Chondrocyte (in vitro differentiated cells): ENCODE measurements around the gene PHF23. TPM values are rescaled to one million over a fixed set of nuclear protein-coding genes. Genes with fewer than 3 reads are reported as not detected.

Experiments used
- DNase-seq: peaks from one replicate; pipeline ENCODE4 v3.0.0; 2021; ENCODE audit warnings: mixed read lengths, low spot score
- H3K27ac Mint-ChIP-seq: one replicate; pipeline ENCODE4 v1.8.0; 2021; ENCODE audit warnings: mild to moderate bottlenecking, moderate library complexity, mixed read lengths; ENCODE audit not compliant: unreplicated experiment
- H3K27me3 Mint-ChIP-seq: 2 replicates; pipeline ENCODE4 v1.8.0; 2021; ENCODE audit warnings: low read depth, mixed read lengths
- H3K36me3 Mint-ChIP-seq: 2 replicates; pipeline ENCODE4 v1.8.0; 2021; ENCODE audit warnings: low read depth, mixed read lengths
- H3K4me1 Mint-ChIP-seq: 2 replicates; pipeline ENCODE4 v1.8.0; 2021; ENCODE audit warnings: low read depth, mild to moderate bottlenecking, mixed read lengths
- H3K4me3 Mint-ChIP-seq: one replicate; pipeline ENCODE4 v1.8.0; 2021; ENCODE audit warnings: mild to moderate bottlenecking, moderate library complexity, mixed read lengths; ENCODE audit not compliant: unreplicated experiment
- H3K9me3 Mint-ChIP-seq: 2 replicates; pipeline ENCODE4 v1.8.0; 2021; ENCODE audit warnings: low read depth, mixed read lengths
- total RNA-seq: library from RNA; stranded (reverse); gene quantifications from 3 replicates; pipeline ENCODE4 v1.2.1, GENCODE V29; 2021
- TF ChIP-seq, protein P1 (sequence below): fragments of 200-600 bp; sonication (generic); IDR thresholded peaks from 2 replicates; pipeline ENCODE4 v1.5.0; 2021; ENCODE audit warnings: antibody characterized with exemption, mild to moderate bottlenecking, moderate library complexity

Gene PHF23
- total RNA-seq, 1 donor from 2014 or later: 49.5 TPM

DNA sequence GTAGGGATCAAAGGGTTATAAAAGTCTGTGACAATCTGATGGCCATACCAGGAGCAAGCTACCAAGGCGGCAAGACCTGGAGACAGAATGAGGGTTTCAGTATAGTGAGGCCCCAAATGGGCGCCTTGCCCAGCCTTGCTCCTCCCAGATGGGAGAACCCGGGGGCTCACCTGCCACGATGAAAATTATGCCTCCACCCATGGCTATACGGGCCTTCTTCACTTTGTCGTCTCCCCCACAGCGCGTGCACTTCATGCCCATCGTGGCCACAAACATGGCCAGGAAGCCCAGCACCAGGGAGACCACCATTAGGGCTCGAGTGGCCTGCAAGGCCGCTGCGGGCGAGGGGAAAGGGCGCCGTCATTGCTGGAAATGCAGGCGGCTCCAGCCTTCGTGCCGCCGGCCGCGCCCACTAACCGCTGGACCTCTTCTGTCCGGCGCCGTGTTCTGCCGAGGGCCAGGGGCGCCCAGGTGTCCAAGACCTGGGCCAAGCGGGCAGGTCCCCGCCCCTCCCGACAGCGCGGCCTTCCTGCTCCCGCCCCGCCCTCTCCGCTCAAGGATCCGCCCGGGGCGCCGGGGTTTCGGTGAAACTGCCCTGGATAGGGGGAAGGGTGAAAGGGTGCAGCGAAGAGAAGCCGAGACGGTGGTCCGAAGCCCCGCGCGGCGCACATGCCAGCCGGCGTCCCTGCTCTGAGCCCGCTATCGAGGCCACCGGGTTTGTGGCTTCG is 21.6 kb upstream of the PHF23 start:
- Mint-ChIP-seq H3K9me3 (no peaks in the 10 kb centered on the region), H3K36me3 (peaks cover 19% of the 10 kb centered on the region), H3K27ac (no peak overlapping the region), H3K4me3 (peak overlapping the region; percentile 61), H3K27me3 (peaks cover 11% of the 10 kb centered on the region), H3K4me1 (peaks cover 22% of the 10 kb centered on the region)
- no peak for DNase-seq
- TF ChIP-seq, protein P1, sequence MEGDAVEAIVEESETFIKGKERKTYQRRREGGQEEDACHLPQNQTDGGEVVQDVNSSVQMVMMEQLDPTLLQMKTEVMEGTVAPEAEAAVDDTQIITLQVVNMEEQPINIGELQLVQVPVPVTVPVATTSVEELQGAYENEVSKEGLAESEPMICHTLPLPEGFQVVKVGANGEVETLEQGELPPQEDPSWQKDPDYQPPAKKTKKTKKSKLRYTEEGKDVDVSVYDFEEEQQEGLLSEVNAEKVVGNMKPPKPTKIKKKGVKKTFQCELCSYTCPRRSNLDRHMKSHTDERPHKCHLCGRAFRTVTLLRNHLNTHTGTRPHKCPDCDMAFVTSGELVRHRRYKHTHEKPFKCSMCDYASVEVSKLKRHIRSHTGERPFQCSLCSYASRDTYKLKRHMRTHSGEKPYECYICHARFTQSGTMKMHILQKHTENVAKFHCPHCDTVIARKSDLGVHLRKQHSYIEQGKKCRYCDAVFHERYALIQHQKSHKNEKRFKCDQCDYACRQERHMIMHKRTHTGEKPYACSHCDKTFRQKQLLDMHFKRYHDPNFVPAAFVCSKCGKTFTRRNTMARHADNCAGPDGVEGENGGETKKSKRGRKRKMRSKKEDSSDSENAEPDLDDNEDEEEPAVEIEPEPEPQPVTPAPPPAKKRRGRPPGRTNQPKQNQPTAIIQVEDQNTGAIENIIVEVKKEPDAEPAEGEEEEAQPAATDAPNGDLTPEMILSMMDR: no peak

DNA sequence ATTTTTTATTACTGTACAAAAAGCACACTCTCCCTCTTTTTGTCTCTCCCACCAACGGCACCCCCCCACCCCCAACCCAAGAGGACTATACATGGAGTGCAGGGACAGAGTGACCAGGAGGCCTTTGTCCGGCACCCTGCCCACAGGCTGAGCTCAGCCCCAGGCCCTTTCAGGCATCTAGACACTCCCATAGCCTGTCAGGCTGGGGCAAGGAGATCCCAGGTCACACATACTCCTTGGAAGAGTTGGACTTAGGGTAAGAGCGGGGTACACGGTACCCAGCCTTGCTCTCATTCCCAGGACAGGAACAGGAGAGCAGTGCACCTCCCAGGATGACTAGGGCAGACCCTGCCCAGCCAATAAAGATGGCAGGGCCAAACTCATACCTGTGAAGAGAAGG is 20.9 kb upstream of the PHF23 start:
- Mint-ChIP-seq H3K36me3 (peaks cover 19% of the 10 kb centered on the region), H3K27me3 (peaks cover 11% of the 10 kb centered on the region), H3K4me3 (no peak overlapping the region), H3K9me3 (no peaks in the 10 kb centered on the region), H3K4me1 (peaks cover 22% of the 10 kb centered on the region), H3K27ac (no peak overlapping the region)
- DNase-seq: no peak
- TF ChIP-seq, protein P1: no peak

DNA sequence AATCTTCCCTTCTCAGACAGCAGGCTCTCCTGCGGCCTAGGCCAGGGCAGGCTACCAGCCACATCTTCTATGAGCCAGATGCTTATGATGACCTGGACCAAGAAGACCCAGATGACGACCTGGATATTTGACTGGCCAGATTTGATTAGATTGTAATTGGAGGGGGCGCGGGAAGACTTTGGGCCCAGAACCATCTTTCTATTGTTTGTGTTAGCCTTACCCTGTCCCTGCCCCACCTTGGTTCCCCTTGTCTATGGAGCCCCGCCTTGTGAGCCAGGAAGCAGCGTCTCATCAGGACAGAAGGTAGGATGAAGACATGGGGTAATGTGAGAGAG is 20.3 kb upstream of the PHF23 start:
- no peak overlapping the region for H3K27ac Mint-ChIP-seq
- peaks cover 11% of the 10 kb centered on the region for H3K27me3 Mint-ChIP-seq
- H3K4me3 Mint-ChIP-seq: no peak overlapping the region
- no peaks in the 10 kb centered on the region for H3K9me3 Mint-ChIP-seq
- no peak for DNase-seq
- TF ChIP-seq, protein P1: no peak
- H3K4me1 Mint-ChIP-seq: peaks cover 21% of the 10 kb centered on the region
- H3K36me3 Mint-ChIP-seq: peaks cover 22% of the 10 kb centered on the region

DNA sequence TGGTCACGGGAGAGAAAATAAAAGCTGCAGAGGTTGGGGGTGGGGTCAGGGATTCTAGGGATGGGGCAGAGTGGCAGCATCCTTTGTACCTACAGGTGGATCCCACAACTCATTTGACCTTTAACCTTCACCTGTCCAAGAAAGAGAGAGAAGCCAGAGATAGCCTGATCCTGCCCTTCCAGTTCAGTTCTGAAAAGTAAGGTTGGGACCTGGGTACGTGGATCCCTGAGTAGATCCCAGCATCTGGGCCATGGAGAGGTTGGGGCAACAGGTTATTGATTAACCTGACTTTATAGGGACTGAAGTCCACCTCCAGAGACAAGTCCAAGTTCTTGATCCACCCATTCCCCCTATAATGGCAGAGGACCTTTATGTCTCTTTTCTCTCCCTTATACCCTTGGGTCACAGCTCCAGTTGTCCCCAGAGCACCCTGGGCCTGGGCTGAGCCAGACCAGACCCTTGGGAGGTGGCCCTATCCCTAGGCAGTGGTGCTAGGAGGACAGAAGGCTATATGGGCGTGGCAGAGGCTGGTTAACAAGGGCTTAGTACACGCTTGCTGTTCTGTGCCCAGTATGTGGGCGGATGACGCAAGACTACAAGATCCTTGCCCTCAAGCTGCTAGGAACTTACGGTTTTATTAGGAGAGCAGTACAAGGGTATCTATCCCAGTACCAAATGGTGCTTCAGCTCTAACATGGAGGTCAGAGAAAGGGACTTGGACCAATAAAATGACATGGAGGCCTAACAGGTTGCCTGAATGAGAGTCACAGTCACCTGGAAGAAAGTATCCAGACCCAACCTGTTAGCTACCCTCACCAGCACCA is 19.7 kb upstream of the PHF23 start:
- DNase-seq: no peak
- H3K27me3 Mint-ChIP-seq: peaks cover 11% of the 10 kb centered on the region
- H3K27ac Mint-ChIP-seq: no peak overlapping the region
- no peak overlapping the region for H3K4me3 Mint-ChIP-seq
- H3K36me3 Mint-ChIP-seq: peaks cover 22% of the 10 kb centered on the region
- H3K9me3 Mint-ChIP-seq: no peaks in the 10 kb centered on the region
- H3K4me1 Mint-ChIP-seq: peaks cover 19% of the 10 kb centered on the region
- TF ChIP-seq, protein P1: no peak

DNA sequence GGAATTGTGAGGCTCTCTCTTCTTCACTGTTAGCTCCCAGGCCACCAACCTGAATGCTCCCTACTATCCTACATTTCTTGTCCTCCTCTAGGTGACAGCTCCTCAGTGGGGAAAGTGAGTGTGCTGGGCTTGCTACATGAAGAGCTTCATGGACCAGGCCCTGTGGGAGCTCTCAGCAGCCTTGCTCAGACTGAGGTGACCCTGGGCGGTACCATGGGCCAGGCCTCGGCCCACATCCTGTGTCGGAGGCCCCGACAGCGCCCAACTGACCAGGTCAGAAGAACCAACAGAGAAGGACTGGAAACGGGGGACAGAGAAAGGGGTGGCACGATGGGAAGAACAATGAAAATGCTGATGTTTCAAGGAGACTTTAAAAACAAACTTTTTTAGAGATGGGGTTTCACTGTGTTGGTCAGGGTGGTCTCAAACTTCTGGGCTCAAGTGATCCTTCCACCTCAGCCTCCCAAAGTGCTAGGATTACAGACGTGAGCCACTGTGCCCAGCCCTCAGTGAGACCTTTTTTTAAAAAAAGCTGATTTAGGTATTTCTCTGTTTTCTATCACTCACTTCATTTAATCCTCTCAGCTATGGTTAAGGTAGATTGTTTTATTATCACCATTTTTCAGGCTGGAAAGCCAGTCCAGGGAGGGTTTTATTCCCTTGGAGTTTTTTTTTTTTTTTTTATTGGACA is 17.7 kb upstream of the PHF23 start:
- TF ChIP-seq, protein P1: no peak
- Mint-ChIP-seq H3K27me3 (peaks cover 2% of the 10 kb centered on the region), H3K4me1 (peaks cover 22% of the 10 kb centered on the region), H3K4me3 (no peak overlapping the region), H3K36me3 (peaks cover 23% of the 10 kb centered on the region), H3K9me3 (no peaks in the 10 kb centered on the region), H3K27ac (no peak overlapping the region)
- DNase-seq: no peak
